ENCODE data around the gene KAT8. TPM values are rescaled to one million over a fixed set of nuclear protein-coding genes. Genes with fewer than 3 reads are reported as not detected.

Gene KAT8
- total and polyA plus RNA-seq, 2 of the 13 experiments (the other 11 are each of a cell fraction or from before 2014, with no cell fraction given), result 79.0 to 84.2 TPM

DNA sequence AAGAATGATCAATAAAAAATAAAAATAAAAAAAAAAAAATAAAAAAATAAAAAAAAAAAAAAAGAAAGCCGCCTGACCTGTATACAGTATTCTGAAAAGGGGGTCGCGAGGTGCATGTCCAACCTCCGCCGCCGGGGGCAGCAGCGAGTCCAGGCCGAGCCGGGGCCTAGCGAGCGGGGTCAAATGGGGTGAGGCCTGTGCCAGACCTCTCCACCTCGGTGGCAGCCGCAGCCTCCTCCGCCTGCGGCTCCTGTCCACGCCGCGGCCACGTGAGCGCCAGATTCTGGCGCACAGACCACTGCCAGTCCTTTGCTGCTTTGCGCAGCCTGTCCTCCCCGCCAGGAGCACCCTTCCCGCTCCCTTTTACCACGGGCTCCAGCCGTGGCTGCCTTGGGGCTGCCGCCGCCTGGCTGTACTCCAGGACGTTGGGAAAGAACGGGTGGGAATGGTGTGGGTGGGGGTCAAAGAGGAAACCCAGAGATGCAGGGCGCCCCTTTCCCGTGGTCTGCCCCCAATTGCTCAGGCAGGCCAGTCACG is 11.7 kb upstream of the KAT8 start (continued):
- TF ChIP-seq, protein P1, sequence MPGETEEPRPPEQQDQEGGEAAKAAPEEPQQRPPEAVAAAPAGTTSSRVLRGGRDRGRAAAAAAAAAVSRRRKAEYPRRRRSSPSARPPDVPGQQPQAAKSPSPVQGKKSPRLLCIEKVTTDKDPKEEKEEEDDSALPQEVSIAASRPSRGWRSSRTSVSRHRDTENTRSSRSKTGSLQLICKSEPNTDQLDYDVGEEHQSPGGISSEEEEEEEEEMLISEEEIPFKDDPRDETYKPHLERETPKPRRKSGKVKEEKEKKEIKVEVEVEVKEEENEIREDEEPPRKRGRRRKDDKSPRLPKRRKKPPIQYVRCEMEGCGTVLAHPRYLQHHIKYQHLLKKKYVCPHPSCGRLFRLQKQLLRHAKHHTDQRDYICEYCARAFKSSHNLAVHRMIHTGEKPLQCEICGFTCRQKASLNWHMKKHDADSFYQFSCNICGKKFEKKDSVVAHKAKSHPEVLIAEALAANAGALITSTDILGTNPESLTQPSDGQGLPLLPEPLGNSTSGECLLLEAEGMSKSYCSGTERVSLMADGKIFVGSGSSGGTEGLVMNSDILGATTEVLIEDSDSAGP (CRISPR knock-in tag; IDR thresholded peaks at IDR 0.05; ENCODE audit: borderline replicate concordance), result peak; percentile 89
- TF ChIP-seq, protein P2, sequence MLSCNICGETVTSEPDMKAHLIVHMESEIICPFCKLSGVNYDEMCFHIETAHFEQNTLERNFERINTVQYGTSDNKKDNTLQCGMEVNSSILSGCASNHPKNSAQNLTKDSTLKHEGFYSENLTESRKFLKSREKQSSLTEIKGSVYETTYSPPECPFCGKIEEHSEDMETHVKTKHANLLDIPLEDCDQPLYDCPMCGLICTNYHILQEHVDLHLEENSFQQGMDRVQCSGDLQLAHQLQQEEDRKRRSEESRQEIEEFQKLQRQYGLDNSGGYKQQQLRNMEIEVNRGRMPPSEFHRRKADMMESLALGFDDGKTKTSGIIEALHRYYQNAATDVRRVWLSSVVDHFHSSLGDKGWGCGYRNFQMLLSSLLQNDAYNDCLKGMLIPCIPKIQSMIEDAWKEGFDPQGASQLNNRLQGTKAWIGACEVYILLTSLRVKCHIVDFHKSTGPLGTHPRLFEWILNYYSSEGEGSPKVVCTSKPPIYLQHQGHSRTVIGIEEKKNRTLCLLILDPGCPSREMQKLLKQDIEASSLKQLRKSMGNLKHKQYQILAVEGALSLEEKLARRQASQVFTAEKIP (CRISPR knock-in tag; IDR thresholded peaks at IDR 0.05; ENCODE audit: borderline replicate concordance), result no peak
- peak; percentile 97 for TF ChIP-seq ZNF704 (CRISPR knock-in tag; IDR thresholded peaks at IDR 0.05; ENCODE audit: borderline replicate concordance)
- TF ChIP-seq SMYD3 (CRISPR knock-in tag; IDR thresholded peaks at IDR 0.05), result peak; percentile 92
- TF ChIP-seq PRDM15 (CRISPR knock-in tag; IDR thresholded peaks at IDR 0.05), result peak; percentile 66
- TF ChIP-seq, protein P3, sequence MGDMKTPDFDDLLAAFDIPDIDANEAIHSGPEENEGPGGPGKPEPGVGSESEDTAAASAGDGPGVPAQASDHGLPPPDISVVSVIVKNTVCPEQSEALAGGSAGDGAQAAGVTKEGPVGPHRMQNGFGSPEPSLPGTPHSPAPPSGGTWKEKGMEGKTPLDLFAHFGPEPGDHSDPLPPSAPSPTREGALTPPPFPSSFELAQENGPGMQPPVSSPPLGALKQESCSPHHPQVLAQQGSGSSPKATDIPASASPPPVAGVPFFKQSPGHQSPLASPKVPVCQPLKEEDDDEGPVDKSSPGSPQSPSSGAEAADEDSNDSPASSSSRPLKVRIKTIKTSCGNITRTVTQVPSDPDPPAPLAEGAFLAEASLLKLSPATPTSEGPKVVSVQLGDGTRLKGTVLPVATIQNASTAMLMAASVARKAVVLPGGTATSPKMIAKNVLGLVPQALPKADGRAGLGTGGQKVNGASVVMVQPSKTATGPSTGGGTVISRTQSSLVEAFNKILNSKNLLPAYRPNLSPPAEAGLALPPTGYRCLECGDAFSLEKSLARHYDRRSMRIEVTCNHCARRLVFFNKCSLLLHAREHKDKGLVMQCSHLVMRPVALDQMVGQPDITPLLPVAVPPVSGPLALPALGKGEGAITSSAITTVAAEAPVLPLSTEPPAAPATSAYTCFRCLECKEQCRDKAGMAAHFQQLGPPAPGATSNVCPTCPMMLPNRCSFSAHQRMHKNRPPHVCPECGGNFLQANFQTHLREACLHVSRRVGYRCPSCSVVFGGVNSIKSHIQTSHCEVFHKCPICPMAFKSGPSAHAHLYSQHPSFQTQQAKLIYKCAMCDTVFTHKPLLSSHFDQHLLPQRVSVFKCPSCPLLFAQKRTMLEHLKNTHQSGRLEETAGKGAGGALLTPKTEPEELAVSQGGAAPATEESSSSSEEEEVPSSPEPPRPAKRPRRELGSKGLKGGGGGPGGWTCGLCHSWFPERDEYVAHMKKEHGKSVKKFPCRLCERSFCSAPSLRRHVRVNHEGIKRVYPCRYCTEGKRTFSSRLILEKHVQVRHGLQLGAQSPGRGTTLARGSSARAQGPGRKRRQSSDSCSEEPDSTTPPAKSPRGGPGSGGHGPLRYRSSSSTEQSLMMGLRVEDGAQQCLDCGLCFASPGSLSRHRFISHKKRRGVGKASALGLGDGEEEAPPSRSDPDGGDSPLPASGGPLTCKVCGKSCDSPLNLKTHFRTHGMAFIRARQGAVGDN (CRISPR knock-in tag; IDR thresholded peaks at IDR 0.05), result peak; percentile 98
- TF ChIP-seq U2AF2 (IDR thresholded peaks at IDR 0.05; ENCODE audit: low read depth, low read length), result no peak
- TF ChIP-seq, protein P4, sequence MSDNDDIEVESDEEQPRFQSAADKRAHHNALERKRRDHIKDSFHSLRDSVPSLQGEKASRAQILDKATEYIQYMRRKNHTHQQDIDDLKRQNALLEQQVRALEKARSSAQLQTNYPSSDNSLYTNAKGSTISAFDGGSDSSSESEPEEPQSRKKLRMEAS (IDR thresholded peaks at IDR 0.05), result peak; percentile 99
- TF ChIP-seq, protein P5, sequence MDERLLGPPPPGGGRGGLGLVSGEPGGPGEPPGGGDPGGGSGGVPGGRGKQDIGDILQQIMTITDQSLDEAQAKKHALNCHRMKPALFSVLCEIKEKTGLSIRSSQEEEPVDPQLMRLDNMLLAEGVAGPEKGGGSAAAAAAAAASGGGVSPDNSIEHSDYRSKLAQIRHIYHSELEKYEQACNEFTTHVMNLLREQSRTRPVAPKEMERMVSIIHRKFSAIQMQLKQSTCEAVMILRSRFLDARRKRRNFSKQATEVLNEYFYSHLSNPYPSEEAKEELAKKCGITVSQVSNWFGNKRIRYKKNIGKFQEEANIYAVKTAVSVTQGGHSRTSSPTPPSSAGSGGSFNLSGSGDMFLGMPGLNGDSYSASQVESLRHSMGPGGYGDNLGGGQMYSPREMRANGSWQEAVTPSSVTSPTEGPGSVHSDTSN (CRISPR knock-in tag; IDR thresholded peaks at IDR 0.05), result no peak
- no peak for TF ChIP-seq BCLAF1 (IDR thresholded peaks at IDR 0.05)

Measured in HepG2 (cell line).